GM13976 (cell line): Measurements from ENCODE around the gene MAP3K12.

Experiments used
- DNase-seq: peaks from one replicate; pipeline ENCODE4 v3.0.0; 2012; ENCODE audit warnings: low spot score
- in situ Hi-C: fragments of 300-500 bp; cut with MboI; formaldehyde crosslinking; loops from one replicate; pipeline ENCODE4 v1.12.0; 2022; ENCODE audit warnings: low sequenced_read_pairs, mixed read lengths, inconsistent platforms; ENCODE audit not compliant: unreplicated experiment
- TF ChIP-seq, protein P1 (sequence below): IDR thresholded peaks from 2 replicates; pipeline ENCODE4 v1.5.1; 2012; ENCODE audit warnings: borderline replicate concordance, mild to moderate bottlenecking; ENCODE audit not compliant: insufficient read depth; ENCODE audit errors: extremely low read depth, missing control alignments, control extremely low read depth

MAP3K12 gene

DNA sequence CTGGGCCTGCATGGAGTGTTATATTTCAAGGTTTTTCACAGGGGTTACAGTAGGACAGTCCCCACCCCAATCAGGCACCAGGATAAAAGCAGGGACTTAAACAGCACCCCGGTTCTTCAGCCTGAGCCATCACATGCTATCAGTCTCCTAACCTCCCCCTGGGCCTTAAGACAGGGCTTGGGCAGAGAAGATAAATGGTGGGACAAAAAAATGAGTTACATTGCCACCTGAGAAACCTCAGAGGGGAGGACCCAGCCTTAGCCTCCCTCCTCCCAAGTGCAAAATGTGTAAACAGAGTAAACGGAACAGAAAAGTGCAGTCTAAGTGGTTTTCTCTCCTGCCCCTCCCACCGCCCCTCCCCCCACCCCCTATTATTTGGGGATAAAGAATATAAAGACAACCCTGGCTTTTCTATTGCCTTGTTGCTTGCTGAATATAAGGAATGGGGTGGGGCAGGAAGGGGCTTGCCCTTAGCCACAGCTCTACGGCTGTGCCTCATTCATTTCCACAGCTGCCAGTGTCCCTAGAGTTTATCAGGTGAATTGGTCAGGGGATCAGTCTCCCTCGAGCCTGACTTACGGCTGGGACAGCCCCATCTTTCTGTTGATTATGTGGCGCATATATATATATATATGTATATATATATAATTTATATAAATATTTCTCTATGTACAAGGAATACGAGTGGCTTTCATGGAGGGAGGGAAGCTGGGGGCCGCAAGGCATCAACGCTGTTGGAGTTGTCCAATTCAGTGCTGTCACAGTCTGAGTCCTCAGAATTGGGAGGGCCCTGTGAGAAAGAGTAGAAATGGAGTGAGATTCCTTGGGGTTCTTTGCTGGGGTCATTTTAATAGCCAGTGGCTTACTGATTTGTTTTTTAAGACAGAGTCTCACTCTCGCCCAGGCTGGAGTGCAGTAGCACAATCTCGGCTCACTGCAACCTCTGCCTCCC, 18.5 kb downstream of the MAP3K12 start:
- TF ChIP-seq, protein P1, sequence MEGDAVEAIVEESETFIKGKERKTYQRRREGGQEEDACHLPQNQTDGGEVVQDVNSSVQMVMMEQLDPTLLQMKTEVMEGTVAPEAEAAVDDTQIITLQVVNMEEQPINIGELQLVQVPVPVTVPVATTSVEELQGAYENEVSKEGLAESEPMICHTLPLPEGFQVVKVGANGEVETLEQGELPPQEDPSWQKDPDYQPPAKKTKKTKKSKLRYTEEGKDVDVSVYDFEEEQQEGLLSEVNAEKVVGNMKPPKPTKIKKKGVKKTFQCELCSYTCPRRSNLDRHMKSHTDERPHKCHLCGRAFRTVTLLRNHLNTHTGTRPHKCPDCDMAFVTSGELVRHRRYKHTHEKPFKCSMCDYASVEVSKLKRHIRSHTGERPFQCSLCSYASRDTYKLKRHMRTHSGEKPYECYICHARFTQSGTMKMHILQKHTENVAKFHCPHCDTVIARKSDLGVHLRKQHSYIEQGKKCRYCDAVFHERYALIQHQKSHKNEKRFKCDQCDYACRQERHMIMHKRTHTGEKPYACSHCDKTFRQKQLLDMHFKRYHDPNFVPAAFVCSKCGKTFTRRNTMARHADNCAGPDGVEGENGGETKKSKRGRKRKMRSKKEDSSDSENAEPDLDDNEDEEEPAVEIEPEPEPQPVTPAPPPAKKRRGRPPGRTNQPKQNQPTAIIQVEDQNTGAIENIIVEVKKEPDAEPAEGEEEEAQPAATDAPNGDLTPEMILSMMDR = no peak
- in situ Hi-C loops = no loop called here
- DNase-seq = no peak

DNA sequence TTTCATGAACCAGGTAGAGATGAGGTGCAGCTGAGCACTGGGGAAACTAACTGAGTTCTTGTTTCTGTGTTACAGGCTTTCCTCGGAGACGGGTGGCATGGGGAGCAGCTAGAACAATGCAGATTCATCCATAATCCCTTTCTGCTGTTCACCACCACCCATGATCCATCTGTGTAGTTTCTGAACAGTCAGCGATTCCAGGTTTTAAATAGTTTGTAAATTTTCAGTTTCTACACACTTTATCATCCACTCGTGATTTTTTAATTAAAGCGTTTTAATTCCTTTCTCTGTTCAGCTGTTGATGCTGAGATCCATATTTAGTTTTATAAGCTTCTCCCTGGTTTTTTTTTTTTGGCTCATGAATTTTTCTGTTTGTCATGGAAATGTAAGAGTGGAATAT, 19.9 kb downstream of the MAP3K12 start:
- TF ChIP-seq, protein P1 = no peak
- DNase-seq = no peak
- in situ Hi-C loops = no loop called here

DNA sequence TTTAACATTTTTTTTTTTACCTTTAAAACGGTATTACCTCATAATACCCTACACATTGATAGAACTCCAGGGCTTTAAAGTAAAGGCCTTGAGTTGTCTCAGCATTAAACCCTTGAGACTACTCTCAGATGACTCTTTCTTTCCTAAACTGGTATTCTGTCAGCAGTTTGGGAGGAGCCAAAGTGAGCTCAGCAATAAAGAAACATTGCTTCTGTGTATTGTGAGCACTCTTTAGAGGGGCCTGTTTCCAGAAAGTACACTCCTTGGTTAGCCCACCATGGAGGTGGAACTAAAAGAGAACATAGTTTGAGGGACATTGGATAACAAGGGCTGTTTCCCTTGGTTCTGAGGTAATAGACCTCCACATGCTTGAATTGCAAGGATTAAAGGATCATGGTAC, 20.4 kb downstream of the MAP3K12 start:
- in situ Hi-C loops = no loop called here
- DNase-seq = no peak
- TF ChIP-seq, protein P1 = no peak

DNA sequence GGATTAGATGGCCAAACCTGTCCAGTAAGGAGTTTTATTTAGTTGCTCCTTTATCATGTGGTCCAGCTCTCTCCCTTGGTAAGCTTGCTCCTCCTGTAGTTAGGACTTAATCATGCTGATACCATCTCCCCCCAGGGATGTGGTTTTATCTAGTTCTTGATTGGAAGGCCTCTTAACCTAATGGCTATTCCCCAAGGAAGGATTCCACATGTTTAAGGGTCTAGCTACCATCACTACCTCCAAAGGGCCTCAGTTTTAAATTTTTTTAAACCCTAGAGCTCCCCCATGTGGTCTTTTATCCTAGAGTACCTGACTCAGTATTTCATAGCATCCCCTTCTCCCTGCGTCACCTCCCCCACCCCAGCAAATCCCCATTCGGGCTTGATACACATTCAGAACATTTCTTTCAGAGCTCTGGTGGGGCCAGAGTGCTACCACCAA, 22.5 kb downstream of the MAP3K12 start:
- TF ChIP-seq, protein P1 = no peak
- in situ Hi-C loops = no loop called here
- DNase-seq = no peak

DNA sequence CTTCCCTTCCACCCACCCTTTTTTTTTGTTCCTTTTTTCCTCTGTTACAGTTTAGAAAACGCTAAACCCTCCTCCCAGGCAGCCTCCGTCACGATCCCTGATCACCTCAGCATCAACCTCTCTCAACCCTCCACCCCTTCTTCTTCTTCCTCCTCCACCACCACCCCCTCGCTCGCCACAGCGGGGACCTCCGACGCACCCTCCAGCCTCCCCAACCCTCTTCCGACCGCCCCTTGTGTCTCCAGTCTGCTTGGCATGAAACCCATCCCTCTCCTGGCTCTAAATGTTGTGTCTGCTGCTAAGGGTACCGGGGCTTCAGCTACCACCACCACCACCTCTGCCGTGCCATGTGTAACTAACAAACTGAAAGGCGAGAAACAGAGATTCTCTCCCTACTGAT, 24.4 kb downstream of the MAP3K12 start:
- in situ Hi-C loops = no loop called here

DNA sequence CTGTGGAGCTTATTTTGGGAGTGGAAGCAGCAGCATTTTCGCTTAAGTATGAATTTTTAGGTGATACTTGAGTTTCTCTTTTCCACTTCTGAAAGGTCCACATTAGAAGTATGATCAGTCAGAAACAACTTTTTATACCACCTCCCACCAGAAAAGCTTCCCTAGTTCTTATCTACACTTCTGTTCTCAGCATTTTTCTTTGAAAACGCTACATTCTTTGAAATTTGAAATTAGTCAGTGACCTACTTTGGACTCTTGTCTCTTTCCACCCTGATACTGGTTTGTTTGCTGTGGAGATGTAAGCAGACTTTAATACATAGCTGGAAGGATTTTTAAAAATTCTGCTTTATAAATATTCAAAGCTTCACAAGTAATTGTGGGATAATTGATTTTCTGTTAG, 25.2 kb downstream of the MAP3K12 start:
- in situ Hi-C loops = no loop called here
- TF ChIP-seq, protein P1 = no peak
- DNase-seq = no peak

More for the DNA sequence above, 24.4 kb downstream of the MAP3K12 start:
- DNase-seq = no peak
- TF ChIP-seq, protein P1 = no peak

DNA sequence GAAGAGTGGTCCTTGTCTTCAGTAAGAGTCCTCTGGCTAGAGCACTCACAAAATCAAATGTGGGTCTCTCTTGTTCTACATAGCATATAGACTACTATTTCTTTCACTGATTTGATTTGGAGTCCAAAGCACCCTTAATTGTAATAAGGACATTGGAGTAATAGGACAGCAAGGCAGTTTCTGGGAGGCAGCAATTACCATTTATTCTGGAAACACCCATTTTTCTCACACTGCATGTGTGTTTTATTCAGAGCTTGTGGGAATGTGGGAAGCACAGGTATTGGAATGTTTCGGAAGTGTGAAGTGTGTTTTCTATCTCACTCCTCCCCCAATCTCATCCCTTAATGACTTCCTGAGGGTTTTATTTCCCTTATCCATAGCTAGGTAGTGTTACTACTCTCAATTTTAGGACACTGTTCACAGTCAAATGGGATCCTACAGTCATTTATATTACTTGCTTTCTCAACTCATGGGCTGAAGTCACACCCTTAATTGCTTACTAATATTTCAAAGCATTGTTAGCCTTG, 27.1 kb downstream of the MAP3K12 start:
- no peak for DNase-seq
- in situ Hi-C loops = no loop called here
- TF ChIP-seq, protein P1 = no peak
